Measurements from ENCODE around the gene ITGB2. TPM values are rescaled to one million over a fixed set of nuclear protein-coding genes. Genes with fewer than 3 reads are reported as not detected.

The ITGB2 gene
- total RNA-seq, 1 experiment from 2014 or later = 45.1 TPM

GRCh38 chr21:44898011-44898488 is 22.6 kb downstream of the ITGB2 start:
- no peaks in the 10 kb centered on the region for H3K27me3 ChIP-seq (ENCODE audit: low read length)
- H3K4me2 ChIP-seq (ENCODE audit: low read length) = no peak overlapping the region
- H3K9me2 ChIP-seq (replicated peaks; ENCODE audit: low read length) = no peaks in the 10 kb centered on the region
- H3K4me3 ChIP-seq (ENCODE audit: low read length) = no peak overlapping the region
- H3K9ac ChIP-seq (ENCODE audit: low read length) = no peak overlapping the region
- H4K20me1 ChIP-seq (ENCODE audit: low read length) = no peaks in the 10 kb centered on the region
- intact Hi-C loops (cut with micrococcal nuclease) = no loop called here
- DNase-seq = no peak
- ChIA-PET POLR2A (ENCODE audit: unreplicated experiment) (interaction anchor here (0.5 kb wide), 1 partner anchor 38 kb away, joined by 11 read pairs; no protein-coding TSS in a partner anchor), CTCF (no interaction called here)
- H3F3A ChIP-seq (ENCODE audit: low read length, unreplicated experiment) = peaks cover 6% of the 10 kb centered on the region
- no TSS peak for BruUV-seq (replicated peaks)
- ATAC-seq = no peak
- H3K27ac ChIP-seq (ENCODE audit: low read length) = no peak overlapping the region
- H3K4me1 ChIP-seq (ENCODE audit: insufficient read depth, low read length) = no peaks in the 10 kb centered on the region
- no peaks in the 10 kb centered on the region for H3K9me3 ChIP-seq (ENCODE audit: low read length)
- peaks cover 14% of the 10 kb centered on the region for H3K36me3 ChIP-seq (ENCODE audit: low read depth, low read length)
- no peaks in the 10 kb centered on the region for H3K79me2 ChIP-seq (ENCODE audit: low read length)
- TF ChIP-seq EZH2 (IDR thresholded peaks at IDR 0.05; ENCODE audit: low read length, unreplicated experiment) = no peak
- TF ChIP-seq EZH2phosphoT487 (IDR thresholded peaks at IDR 0.05; ENCODE audit: borderline replicate concordance, low read length) = no peak
- TF ChIP-seq CTCF (conservative IDR thresholded peaks at IDR 0.05; ENCODE audit: low read depth, low read length) = no peak
- no peak overlapping the region for H2AFZ ChIP-seq (ENCODE audit: low read length)

GRCh38 chr21:44897326-44898010 is 23.2 kb downstream of the ITGB2 start:
- BruUV-seq (replicated peaks) = no TSS peak
- POLR2A ChIA-PET (ENCODE audit: unreplicated experiment) = interaction anchor here (0.5 kb wide), 1 partner anchor 39 kb away, joined by 11 read pairs; no protein-coding TSS in a partner anchor
- no peak for TF ChIP-seq EZH2phosphoT487 (IDR thresholded peaks at IDR 0.05; ENCODE audit: borderline replicate concordance, low read length)
- TF ChIP-seq CTCF (conservative IDR thresholded peaks at IDR 0.05; ENCODE audit: low read depth, low read length) = no peak
- TF ChIP-seq EZH2 (IDR thresholded peaks at IDR 0.05; ENCODE audit: low read length, unreplicated experiment) = no peak
- Histone ChIP-seq H3K9ac (ENCODE audit: low read length) (no peak overlapping the region), H3K9me3 (ENCODE audit: low read length) (no peaks in the 10 kb centered on the region), H3K4me3 (ENCODE audit: low read length) (no peak overlapping the region), H3K27ac (ENCODE audit: low read length) (no peak overlapping the region), H3K36me3 (ENCODE audit: low read depth, low read length) (peaks cover 9% of the 10 kb centered on the region), H3K79me2 (ENCODE audit: low read length) (no peaks in the 10 kb centered on the region), H3K9me2 (replicated peaks; ENCODE audit: low read length) (no peaks in the 10 kb centered on the region), H3K4me1 (ENCODE audit: insufficient read depth, low read length) (no peaks in the 10 kb centered on the region), H3F3A (ENCODE audit: low read length, unreplicated experiment) (peaks cover 4% of the 10 kb centered on the region), H4K20me1 (ENCODE audit: low read length) (no peaks in the 10 kb centered on the region), H3K27me3 (ENCODE audit: low read length) (no peaks in the 10 kb centered on the region), H3K4me2 (ENCODE audit: low read length) (no peak overlapping the region), H2AFZ (ENCODE audit: low read length) (no peak overlapping the region)
- intact Hi-C loops (cut with micrococcal nuclease) = no loop called here
- DNase-seq (no peak), ATAC-seq (no peak)
- CTCF ChIA-PET = no interaction called here
